CD14-positive monocyte (primary cell): Measurements from ENCODE around the gene GNL1. TPM values are rescaled to one million over a fixed set of nuclear protein-coding genes. Genes with fewer than 3 reads are reported as not detected.

Experiments used
- DNase-seq, 3 donors: peaks; one replicate each; pipeline ENCODE4 v3.0.0-alpha.2; 2011 to 2022
- H2AFZ ChIP-seq: 2 replicates; pipeline ENCODE4 v1.6.0; 2012; ENCODE audit warnings: mild to moderate bottlenecking, low read depth, low read length, inconsistent platforms; ENCODE audit not compliant: insufficient read depth, poor library complexity, severe bottlenecking
- H3K27ac ChIP-seq, 2 donors: 1 replicate in 1 of 2; 2 replicates in 1 of 2; pipeline ENCODE4 v1.5.1; 2012 to 2013; ENCODE audit warnings: low read length in 2 of 2, control low read depth in 1 of 2, inconsistent platforms in 1 of 2, low read depth in 1 of 2, mild to moderate bottlenecking in 1 of 2
- H3K27me3 ChIP-seq, 2 donors: one replicate each; pipeline versions ENCODE4 v1.6.0 to v1.6.1; 2011 to 2013; ENCODE audit warnings: low read length in 2 of 2; ENCODE audit not compliant: control insufficient read depth in 2 of 2, insufficient read depth in 2 of 2
- H3K36me3 ChIP-seq, 2 donors: replicated peaks in 1 of 2; 1 replicate in 1 of 2; 2 replicates in 1 of 2; pipeline versions ENCODE4 v1.5.1 to v1.6.1; 2012 to 2013; ENCODE audit warnings: low read length in 2 of 2, control low read depth in 1 of 2, inconsistent platforms in 1 of 2, mild to moderate bottlenecking in 1 of 2; ENCODE audit not compliant: insufficient read depth in 2 of 2, control insufficient read depth in 1 of 2
- H3K4me1 ChIP-seq, 2 donors: 1 replicate in 1 of 2; 2 replicates in 1 of 2; pipeline versions ENCODE4 v1.5.1 to v1.6.1; 2012 to 2013; ENCODE audit warnings: low read length in 2 of 2, control low read depth in 1 of 2, inconsistent platforms in 1 of 2, mild to moderate bottlenecking in 1 of 2, moderate library complexity in 1 of 2; ENCODE audit not compliant: insufficient read depth in 2 of 2, control insufficient read depth in 1 of 2
- H3K4me2 ChIP-seq: replicated peaks from 2 replicates; pipeline ENCODE3; 2012; ENCODE audit warnings: low read length, moderate library complexity, mild to moderate bottlenecking; ENCODE audit not compliant: poor library complexity, severe bottlenecking; ENCODE audit errors: extremely low read depth
- H3K4me3 ChIP-seq, 3 experiments: fragments of 200-600 bp in 1 of 3; sonication (generic) in 1 of 3; replicated peaks in 1 of 3; 1 replicate in 2 of 3; 2 replicates in 1 of 3; pipeline ENCODE4 v1.5.1; 2011 to 2013; ENCODE audit warnings: low read length in 3 of 3, mild to moderate bottlenecking in 3 of 3, control low read depth in 2 of 3, low read depth in 2 of 3, inconsistent platforms in 1 of 3, moderate library complexity in 1 of 3
- H3K79me2 ChIP-seq: 2 replicates; pipeline ENCODE4 v1.6.0; 2012; ENCODE audit warnings: mild to moderate bottlenecking, control low read depth, inconsistent platforms, low read length, moderate library complexity; ENCODE audit not compliant: insufficient read depth
- H3K9ac ChIP-seq: 2 replicates; pipeline ENCODE4 v1.6.0; 2017; ENCODE audit warnings: low read length, mild to moderate bottlenecking; ENCODE audit not compliant: insufficient read depth, poor library complexity, severe bottlenecking
- H3K9me3 ChIP-seq, 2 donors: replicated peaks in 1 of 2; 1 replicate in 1 of 2; 2 replicates in 1 of 2; pipeline versions ENCODE4 v1.5.1 to v1.6.1; 2012 to 2013; ENCODE audit warnings: low read length in 2 of 2, control low read depth in 1 of 2; ENCODE audit not compliant: control insufficient read depth in 1 of 2, insufficient read depth in 1 of 2
- H4K20me1 ChIP-seq: 2 replicates; pipeline ENCODE4 v1.6.0; 2012; ENCODE audit warnings: mild to moderate bottlenecking, low read length, control low read depth, moderate library complexity; ENCODE audit not compliant: insufficient read depth
- H3K27ac Mint-ChIP-seq, 7 donors: one replicate each; pipeline ENCODE4 v1.8.0; 2020; ENCODE audit warnings: mild to moderate bottlenecking in 7 of 7, mixed read lengths in 7 of 7, moderate library complexity in 6 of 7, inconsistent platforms in 2 of 7
- H3K27me3 Mint-ChIP-seq, 3 donors: one replicate each; pipeline ENCODE4 v1.8.0; 2021 to 2022; ENCODE audit warnings: low read depth in 3 of 3, mild to moderate bottlenecking in 3 of 3, mixed read lengths in 3 of 3, moderate library complexity in 3 of 3, inconsistent platforms in 1 of 3
- H3K36me3 Mint-ChIP-seq, 2 donors: one replicate each; pipeline ENCODE4 v1.8.0; 2020; ENCODE audit warnings: mixed read lengths in 2 of 2, inconsistent platforms in 1 of 2, mild to moderate bottlenecking in 1 of 2
- H3K4me1 Mint-ChIP-seq: one replicate; pipeline ENCODE4 v1.8.0; 2020; ENCODE audit warnings: mild to moderate bottlenecking, mixed read lengths
- H3K4me3 Mint-ChIP-seq, 2 donors: one replicate each; pipeline ENCODE4 v1.8.0; 2020; ENCODE audit warnings: mild to moderate bottlenecking in 2 of 2, mixed read lengths in 2 of 2, moderate library complexity in 1 of 2
- H3K9me3 Mint-ChIP-seq, 7 donors: one replicate each; pipeline ENCODE4 v1.8.0; 2020 to 2022; ENCODE audit warnings: mixed read lengths in 7 of 7, mild to moderate bottlenecking in 6 of 7, moderate library complexity in 6 of 7, inconsistent platforms in 2 of 7
- WGBS: methylation state at CpG from one replicate; pipeline ENCODE4 v1.1.5; 2013; ENCODE audit warnings: missing lambda C conversion rate; ENCODE audit not compliant: insufficient coverage; 5-methylcytosine and 5-hydroxymethylcytosine counted together
- intact Hi-C, 2 donors: fragments of 100-400 bp; cut with micrococcal nuclease; formaldehyde crosslinking; loops; one replicate each; pipeline versions ENCODE4 v1.15.0 to v1.15.1; 2023
- polyA plus RNA-seq, 3 donors: library from polyadenylated mRNA; depleted of rRNA in 1 of 3; unstranded in 2 of 3; stranded (reverse) in 1 of 3; fragments of 300-500 nt in 2 of 3; fragments of >200 nt in 1 of 3; fragmentation: Illumina TruSeq in 2 of 3; gene quantifications; 1 replicate in 2 of 3; 2 replicates in 1 of 3; pipeline ENCODE4 v1.2.3, GENCODE V29; 2012 to 2021
- small RNA-seq: library from RNA; depleted of rRNA; stranded (forward); fragments of <200 nt; gene quantifications from one replicate; pipeline ENCODE3, GENCODE V24; 2012; ENCODE audit warnings: low read depth; ENCODE audit not compliant: insufficient read length
- TF ChIP-seq, protein P1 (sequence below): fragments of 200-600 bp; IDR thresholded peaks from one replicate; pipeline ENCODE4 v1.8.0; 2022; ENCODE audit warnings: antibody characterized with exemption, mild to moderate bottlenecking

Gene GNL1
- polyA plus RNA-seq, 3 donors = 10.3 to 13.4 (median 12.9) TPM

DNA sequence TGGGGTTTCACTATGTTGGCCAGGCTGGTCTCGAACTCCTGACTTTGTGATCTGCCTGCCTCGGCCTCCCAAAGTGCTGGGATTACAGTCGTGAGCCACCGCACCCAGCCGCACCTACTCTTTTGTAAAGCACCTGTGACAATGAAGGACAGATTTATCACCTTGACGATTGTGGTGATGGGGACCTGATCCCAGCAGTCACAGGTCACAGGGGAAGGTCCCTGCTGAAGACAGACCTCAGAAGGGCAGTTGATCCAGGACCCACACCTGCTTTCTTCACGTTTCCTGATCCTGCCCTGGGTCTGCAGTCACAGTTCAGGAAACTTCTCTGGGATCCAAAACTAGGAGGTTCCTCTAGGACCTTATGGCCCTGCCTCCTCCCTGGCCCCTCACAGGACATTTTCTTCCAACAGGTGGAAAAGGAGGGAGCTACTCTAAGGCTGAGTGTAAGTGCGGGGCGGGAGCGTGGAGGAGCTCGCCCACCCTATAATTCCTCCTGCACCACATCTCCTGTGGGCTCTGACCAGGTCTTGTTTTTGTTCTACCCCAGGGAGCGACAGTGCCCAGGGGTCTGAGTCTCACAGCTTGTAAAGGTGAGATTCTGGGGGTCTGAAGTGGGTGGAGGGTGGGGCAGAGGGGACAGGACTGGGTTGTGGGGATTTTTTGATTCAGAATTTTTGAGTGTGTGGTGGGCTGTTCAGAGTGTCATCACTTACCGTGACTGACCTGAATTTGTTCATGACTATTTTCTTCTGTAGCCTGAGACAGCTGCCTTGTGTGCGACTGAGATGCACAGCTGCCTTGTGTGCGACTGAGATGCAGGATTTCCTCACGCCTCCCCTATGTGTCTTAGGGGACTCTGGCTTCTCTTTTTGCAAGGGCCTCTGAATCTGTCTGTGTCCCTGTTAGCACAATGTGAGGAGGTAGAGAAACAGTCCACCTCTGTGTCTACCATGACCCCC is 64.0 kb downstream of the GNL1 start:
- Histone ChIP-seq H3K79me2 (peaks cover 42% of the 10 kb centered on the region), H3K4me2 (peak overlapping the region; percentile 100), H2AFZ (no peak overlapping the region), H3K4me1 (peaks cover 71 to 72% of the 10 kb centered on the region in 2 donors), H3K9me3 (no peaks in the 10 kb centered on the region), H3K9ac (no peak overlapping the region), H3K4me3 (peak overlapping the region; percentile 19 to 99 (median 88)), H3K36me3 (peaks cover 42 to 44% of the 10 kb centered on the region in 2 donors), H3K27me3 (no peaks in the 10 kb centered on the region), H3K27ac (peak overlapping the region; percentile 7 to 95), H4K20me1 (peaks cover 70% of the 10 kb centered on the region)
- Mint-ChIP-seq H3K27me3 (peaks cover 0 to 10% (median 4%) of the 10 kb centered on the region in 3 donors), H3K27ac (peak overlapping the region; percentile 57 to 94 (median 79)), H3K9me3 (peaks cover 0 to 5% (median 3%) of the 10 kb centered on the region in 7 donors), H3K36me3 (peaks cover 39 to 47% of the 10 kb centered on the region in 2 donors), H3K4me3 (peak overlapping the region; percentile 97 to 99), H3K4me1 (peaks cover 80% of the 10 kb centered on the region)
- TF ChIP-seq, protein P1, sequence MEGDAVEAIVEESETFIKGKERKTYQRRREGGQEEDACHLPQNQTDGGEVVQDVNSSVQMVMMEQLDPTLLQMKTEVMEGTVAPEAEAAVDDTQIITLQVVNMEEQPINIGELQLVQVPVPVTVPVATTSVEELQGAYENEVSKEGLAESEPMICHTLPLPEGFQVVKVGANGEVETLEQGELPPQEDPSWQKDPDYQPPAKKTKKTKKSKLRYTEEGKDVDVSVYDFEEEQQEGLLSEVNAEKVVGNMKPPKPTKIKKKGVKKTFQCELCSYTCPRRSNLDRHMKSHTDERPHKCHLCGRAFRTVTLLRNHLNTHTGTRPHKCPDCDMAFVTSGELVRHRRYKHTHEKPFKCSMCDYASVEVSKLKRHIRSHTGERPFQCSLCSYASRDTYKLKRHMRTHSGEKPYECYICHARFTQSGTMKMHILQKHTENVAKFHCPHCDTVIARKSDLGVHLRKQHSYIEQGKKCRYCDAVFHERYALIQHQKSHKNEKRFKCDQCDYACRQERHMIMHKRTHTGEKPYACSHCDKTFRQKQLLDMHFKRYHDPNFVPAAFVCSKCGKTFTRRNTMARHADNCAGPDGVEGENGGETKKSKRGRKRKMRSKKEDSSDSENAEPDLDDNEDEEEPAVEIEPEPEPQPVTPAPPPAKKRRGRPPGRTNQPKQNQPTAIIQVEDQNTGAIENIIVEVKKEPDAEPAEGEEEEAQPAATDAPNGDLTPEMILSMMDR = no peak
- intact Hi-C loops = loop anchor here in 1 of 2 donors (5.0 kb wide), 2 partner anchors 40 to 120 kb away; no protein-coding TSS in a partner anchor
- DNase-seq = no peak
- WGBS = 78% methylated on average over 11 of the region's 16 CpGs

Small RNAs within 50 kb of the gene (small RNA-seq; reads per million reads assigned to genes)
- gene MIR877 = 1.4 reads per million

Other genes with a start within 250 kb of the GNL1 start
- gene TRIM39, start 229.6 kb downstream of the GNL1 start, polyA plus RNA-seq = 10 to 100 TPM in 1 of 3 donors, 1 to 10 TPM in 2; 3.5 to 16.3 (median 3.6) TPM
- 10 to 100 TPM; 59.2 to 63.6 (median 59.5) TPM for gene RPP21, start 211.3 kb downstream of the GNL1 start, polyA plus RNA-seq
- gene HLA-E, start 67.0 kb downstream of the GNL1 start, polyA plus RNA-seq = 100 to 1,000 TPM; 870 to 944 (median 893) TPM
- gene PRR3, start 806 bp upstream of the GNL1 start, polyA plus RNA-seq = 1 to 10 TPM; 2.8 to 7.1 (median 3.6) TPM
- gene ABCF1, start 15.0 kb upstream of the GNL1 start, polyA plus RNA-seq = 10 to 100 TPM in 2 of 3 donors, 1 to 10 TPM in 1; 7.5 to 19.8 (median 14.6) TPM
- gene PPP1R10, start 60.8 kb upstream of the GNL1 start, polyA plus RNA-seq = 10 to 100 TPM in 2 of 3 donors, 1 to 10 TPM in 1; 9.5 to 18.3 (median 16.4) TPM
- gene MRPS18B, start 61.4 kb upstream of the GNL1 start, polyA plus RNA-seq = 10 to 100 TPM; 18.8 to 52.4 (median 45.2) TPM
- gene ATAT1, start 70.4 kb upstream of the GNL1 start, polyA plus RNA-seq = 10 to 100 TPM in 1 of 3 donors, under 1 TPM in 2; 0.51 to 10.4 (median 0.68) TPM
- 10 to 100 TPM in 1 of 3 donors, 1 to 10 TPM in 2; 2.0 to 18.4 (median 2.7) TPM for gene C6orf136, start 90.6 kb upstream of the GNL1 start, polyA plus RNA-seq
- 10 to 100 TPM; 16.4 to 70.1 (median 19.0) TPM for gene DHX16, start 116.5 kb upstream of the GNL1 start, polyA plus RNA-seq
- gene PPP1R18, start 130.2 kb upstream of the GNL1 start, polyA plus RNA-seq = 100 to 1,000 TPM in 1 of 3 donors, 10 to 100 TPM in 2; 58.5 to 226 (median 78.9) TPM
- gene NRM, start 134.5 kb upstream of the GNL1 start, polyA plus RNA-seq = 10 to 100 TPM; 25.9 to 36.0 (median 35.0) TPM
- 1 to 10 TPM in 1 of 3 donors, under 1 TPM in 2; 0.27 to 4.5 (median 0.34) TPM for gene MDC1, start 160.8 kb upstream of the GNL1 start, polyA plus RNA-seq
- gene TUBB, start 163.9 kb upstream of the GNL1 start, polyA plus RNA-seq = 100 to 1,000 TPM in 1 of 3 donors, 10 to 100 TPM in 2; 48.4 to 130 (median 57.0) TPM
- 100 to 1,000 TPM; 124 to 153 (median 132) TPM for gene FLOT1, start 186.2 kb upstream of the GNL1 start, polyA plus RNA-seq
- gene IER3, start 188.1 kb upstream of the GNL1 start, polyA plus RNA-seq = 100 to 1,000 TPM in 1 of 3 donors, 10 to 100 TPM in 2; 30.6 to 188 (median 53.2) TPM